Right lobe of liver (tissue), 6 donors: Measurements from ENCODE around the gene GPATCH8. TPM values are rescaled to one million over a fixed set of nuclear protein-coding genes. Genes with fewer than 3 reads are reported as not detected.

Experiments used
- ATAC-seq, 4 donors: fragments of 200-7000 bp; cut with Tn5 transposase; one replicate each; pipeline ENCODE4 v1.9.1; 2020; ENCODE audit warnings: mild to moderate bottlenecking in 4 of 4, moderate library complexity in 4 of 4
- DNase-seq, 3 donors: peaks; one replicate each; pipeline ENCODE4 v3.0.0-alpha.2; 2020
- H3K27ac ChIP-seq, 3 donors: fragments of 200-600 bp; one replicate each; pipeline ENCODE4 v1.8.0; 2022
- H3K27me3 ChIP-seq, 2 donors: fragments of 200-600 bp; one replicate each; pipeline ENCODE4 v1.8.0; 2022
- H3K36me3 ChIP-seq, 4 donors: fragments of 200-600 bp; sonication (generic) in 1 of 4; one replicate each; pipeline versions ENCODE4 v1.5.1 to v1.8.0; 2017 to 2022; ENCODE audit warnings: control low read depth in 1 of 4
- H3K4me1 ChIP-seq, 4 donors: fragments of 200-600 bp; sonication (generic) in 1 of 4; one replicate each; pipeline versions ENCODE4 v1.5.1 to v1.8.0; 2017 to 2022; ENCODE audit warnings: control low read depth in 1 of 4
- H3K4me3 ChIP-seq, 3 donors: fragments of 200-600 bp; one replicate each; pipeline ENCODE4 v1.8.0; 2022
- H3K9me3 ChIP-seq, 4 donors: fragments of 200-600 bp; sonication (generic) in 1 of 4; one replicate each; pipeline versions ENCODE4 v1.5.1 to v1.8.0; 2017 to 2022; ENCODE audit warnings: control low read depth in 1 of 4
- POLR2A ChIP-seq: fragments of 450-650 bp; IDR thresholded peaks from one replicate; pipeline ENCODE4 v1.6.1; 2017; ENCODE audit warnings: antibody characterized with exemption, mild to moderate bottlenecking
- WGBS: methylation state at CpG from one replicate; pipeline ENCODE4 v1.1.6; 2018; ENCODE audit warnings: low coverage, low lambda C conversion rate; ENCODE audit not compliant: insufficient coverage; ENCODE audit errors: missing lambda C conversion rate; 5-methylcytosine and 5-hydroxymethylcytosine counted together
- intact Hi-C, 2 donors: fragments of 100-400 bp; cut with DNase I; formaldehyde crosslinking; loops; one replicate each; pipeline versions ENCODE4 v1.11.2 to v1.14.1; 2022
- total RNA-seq, 6 experiments: library from RNA; depleted of rRNA in 2 of 6; stranded (reverse); fragments of >200 nt in 2 of 6; fragmentation: NEBNext Ultra II Directional in 3 of 6; extraction: Animal tissue kit (Norgen Biotek cat#: 25700) in 3 of 6; gene quantifications; one replicate each; pipeline versions ENCODE4 v1.1.0 to v1.2.4, GENCODE V29; 2016 to 2023
- TF ChIP-seq, protein P1 (sequence below), 4 donors: fragments of 200-600 bp in 3 of 4; fragments of 450-650 bp in 1 of 4; IDR thresholded peaks; one replicate each; pipeline versions ENCODE4 v1.5.1 to v1.8.0; 2016 to 2022; ENCODE audit warnings: antibody characterized with exemption in 4 of 4, mild to moderate bottlenecking in 2 of 4
- donor health status: DM: no; HTN: yes; CAD: no.
- donor health status: DM: no; HTN: no; CAD: no.
- donor health status: DM: no; HTN: no; CAD: no.
- donor health status: DM: no; HTN: yes; CAD: no.
- donor health status: DM: no; HTN: yes; CAD: no.

Gene GPATCH8
- total RNA-seq, 6 experiments from 2014 or later: 8.1 to 14.4 (median 13.1) TPM

DNA sequence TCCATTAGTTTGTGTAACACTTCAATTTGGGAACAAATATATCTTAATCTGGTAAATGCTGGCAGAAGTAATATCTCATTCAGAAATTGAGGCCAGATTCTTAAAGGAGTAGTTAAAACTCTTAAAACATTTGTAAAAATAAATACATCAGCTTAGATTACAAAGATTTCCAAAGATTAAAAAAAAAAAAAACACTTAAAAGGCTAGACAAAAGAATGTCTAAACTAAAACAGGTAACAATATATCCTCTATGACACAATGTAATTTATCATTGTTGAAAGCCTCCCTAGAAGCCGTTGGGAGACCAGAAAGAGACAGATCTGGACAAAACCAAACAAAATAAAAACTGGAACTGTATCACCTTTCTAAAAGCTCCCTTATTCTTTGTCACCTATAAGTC, 3.5 kb downstream of the GPATCH8 start:
- intact Hi-C loops: no loop called here
- Histone ChIP-seq H3K27me3 (no peaks in the 10 kb centered on the region), H3K36me3 (no peaks in the 10 kb centered on the region), H3K4me1 (peaks cover 0 to 28% (median 7%) of the 10 kb centered on the region in 4 donors), H3K9me3 (no peaks in the 10 kb centered on the region), H3K4me3 (no peak overlapping the region), H3K27ac (no peak overlapping the region)
- no peak for ATAC-seq
- TF ChIP-seq, protein P1, sequence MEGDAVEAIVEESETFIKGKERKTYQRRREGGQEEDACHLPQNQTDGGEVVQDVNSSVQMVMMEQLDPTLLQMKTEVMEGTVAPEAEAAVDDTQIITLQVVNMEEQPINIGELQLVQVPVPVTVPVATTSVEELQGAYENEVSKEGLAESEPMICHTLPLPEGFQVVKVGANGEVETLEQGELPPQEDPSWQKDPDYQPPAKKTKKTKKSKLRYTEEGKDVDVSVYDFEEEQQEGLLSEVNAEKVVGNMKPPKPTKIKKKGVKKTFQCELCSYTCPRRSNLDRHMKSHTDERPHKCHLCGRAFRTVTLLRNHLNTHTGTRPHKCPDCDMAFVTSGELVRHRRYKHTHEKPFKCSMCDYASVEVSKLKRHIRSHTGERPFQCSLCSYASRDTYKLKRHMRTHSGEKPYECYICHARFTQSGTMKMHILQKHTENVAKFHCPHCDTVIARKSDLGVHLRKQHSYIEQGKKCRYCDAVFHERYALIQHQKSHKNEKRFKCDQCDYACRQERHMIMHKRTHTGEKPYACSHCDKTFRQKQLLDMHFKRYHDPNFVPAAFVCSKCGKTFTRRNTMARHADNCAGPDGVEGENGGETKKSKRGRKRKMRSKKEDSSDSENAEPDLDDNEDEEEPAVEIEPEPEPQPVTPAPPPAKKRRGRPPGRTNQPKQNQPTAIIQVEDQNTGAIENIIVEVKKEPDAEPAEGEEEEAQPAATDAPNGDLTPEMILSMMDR (IDR thresholded peaks at IDR 0.05): no peak
- TF ChIP-seq POLR2A: no peak
- DNase-seq: no peak
- WGBS: 31% methylated on average over 1 of the region's 1 CpG

DNA sequence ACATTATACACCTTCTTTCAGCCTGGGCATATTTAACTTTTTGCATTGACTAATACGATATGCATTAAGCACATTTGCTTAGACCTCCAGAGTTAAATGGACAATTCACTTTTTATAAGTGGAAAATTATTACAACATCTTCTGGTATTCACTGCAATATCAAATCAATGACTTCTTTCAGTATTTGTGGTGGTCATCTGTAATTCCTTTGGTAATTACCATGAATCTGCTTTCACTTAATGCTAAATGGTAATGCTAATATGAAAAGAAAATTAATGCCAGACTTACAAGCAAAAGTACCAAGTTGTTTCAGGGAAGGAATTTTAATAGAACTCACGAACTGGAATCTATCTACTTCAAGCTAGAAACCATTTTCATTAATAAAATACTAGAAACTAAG, 6.4 kb downstream of the GPATCH8 start:
- peaks cover 0 to 22% (median 4%) of the 10 kb centered on the region in 4 donors for H3K4me1 ChIP-seq
- TF ChIP-seq, protein P1 (IDR thresholded peaks at IDR 0.05): no peak
- TF ChIP-seq POLR2A: no peak
- H3K27ac ChIP-seq: no peak overlapping the region
- H3K9me3 ChIP-seq: no peaks in the 10 kb centered on the region
- no peaks in the 10 kb centered on the region for H3K27me3 ChIP-seq
- no peak for ATAC-seq
- H3K36me3 ChIP-seq: no peaks in the 10 kb centered on the region
- 92% methylated on average over 2 of the region's 2 CpGs for WGBS
- DNase-seq: no peak
- no peak overlapping the region for H3K4me3 ChIP-seq
- intact Hi-C loops: no loop called here

DNA sequence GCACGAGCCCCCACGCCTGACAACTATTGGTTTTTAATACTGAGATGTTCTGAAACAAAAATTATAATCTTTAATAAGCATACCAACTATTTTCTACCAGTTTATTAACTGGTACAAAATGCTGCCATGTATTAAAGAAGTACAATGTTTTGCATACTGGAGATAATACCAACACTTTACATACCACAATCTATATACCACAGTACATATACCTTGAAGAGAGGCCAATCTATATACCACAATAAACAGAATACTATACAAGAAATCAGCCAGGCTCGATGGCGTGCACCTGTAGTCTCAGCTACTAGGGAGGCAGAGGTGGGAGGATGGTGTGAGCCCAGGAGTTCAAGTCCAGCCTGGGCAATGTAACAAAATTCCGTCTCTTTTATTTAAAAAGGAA, 9.9 kb downstream of the GPATCH8 start:
- no peaks in the 10 kb centered on the region for H3K36me3 ChIP-seq
- H3K27ac ChIP-seq: no peak overlapping the region
- WGBS: 88% methylated on average over 5 of the region's 5 CpGs
- ATAC-seq (no peak), DNase-seq (no peak)
- H3K4me3 ChIP-seq: no peak overlapping the region
- no peaks in the 10 kb centered on the region for H3K9me3 ChIP-seq
- intact Hi-C loops: no loop called here
- peaks cover 0 to 6% (median 0%) of the 10 kb centered on the region in 4 donors for H3K4me1 ChIP-seq
- TF ChIP-seq, protein P1 (IDR thresholded peaks at IDR 0.05): no peak
- no peak for TF ChIP-seq POLR2A
- no peaks in the 10 kb centered on the region for H3K27me3 ChIP-seq

DNA sequence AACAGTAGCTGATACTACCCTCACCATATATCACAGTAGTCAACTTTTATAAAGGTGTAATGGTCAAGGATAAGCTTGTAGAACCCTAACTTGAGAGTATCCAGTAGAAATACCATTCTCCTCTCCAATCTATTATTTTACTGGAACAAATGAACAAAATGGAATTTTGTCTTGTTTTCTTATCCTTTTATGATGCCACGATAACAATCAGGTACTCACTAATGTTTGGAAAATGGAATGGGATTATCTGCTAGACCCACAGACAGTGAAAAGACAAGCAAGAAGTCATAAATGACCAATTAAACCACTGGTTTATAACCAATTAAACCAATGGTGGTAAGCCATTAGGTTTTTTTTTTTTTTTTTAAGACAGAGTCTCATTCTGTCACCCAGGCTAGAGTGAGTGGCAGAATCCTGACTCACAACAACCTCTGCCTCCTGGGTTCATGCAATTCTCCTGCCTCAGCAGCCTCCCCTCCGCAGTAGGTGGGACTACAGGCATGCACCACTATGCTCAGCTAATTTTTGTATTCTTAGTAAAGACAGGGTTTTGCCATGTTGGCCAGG, 10.4 kb downstream of the GPATCH8 start:
- no peak overlapping the region for H3K27ac ChIP-seq
- DNase-seq (no peak), ATAC-seq (no peak)
- H3K4me1 ChIP-seq: peaks cover 0 to 6% (median 0%) of the 10 kb centered on the region in 4 donors
- no peaks in the 10 kb centered on the region for H3K36me3 ChIP-seq
- no peak overlapping the region for H3K4me3 ChIP-seq
- no peaks in the 10 kb centered on the region for H3K27me3 ChIP-seq
- intact Hi-C loops: no loop called here
- TF ChIP-seq, protein P1 (IDR thresholded peaks at IDR 0.05): no peak
- no peak for TF ChIP-seq POLR2A
- 93% methylated on average over 2 of the region's 2 CpGs for WGBS
- no peaks in the 10 kb centered on the region for H3K9me3 ChIP-seq

DNA sequence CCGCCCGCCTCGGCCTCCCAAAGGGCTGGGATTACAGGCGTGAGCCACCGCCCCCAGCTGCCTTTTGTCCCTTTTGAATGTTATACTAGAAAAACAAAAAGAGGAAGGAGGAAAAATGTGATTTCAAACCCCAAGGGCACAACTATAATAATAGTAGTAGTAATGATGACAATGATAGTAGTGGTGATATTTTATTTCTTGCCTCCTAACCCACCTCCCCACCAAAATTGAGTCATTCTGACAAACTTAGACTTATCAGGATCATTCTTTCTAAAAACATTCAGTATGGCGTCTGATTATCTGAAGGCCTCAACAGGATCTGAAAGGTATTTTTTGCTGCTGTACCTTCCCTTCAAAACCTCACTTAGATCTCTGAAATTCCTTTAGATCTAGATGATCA, 13.6 kb downstream of the GPATCH8 start:
- no peak for DNase-seq
- H3K36me3 ChIP-seq: no peaks in the 10 kb centered on the region
- no peak for ATAC-seq
- intact Hi-C loops: no loop called here
- no peaks in the 10 kb centered on the region for H3K27me3 ChIP-seq
- H3K4me1 ChIP-seq: peaks cover 0 to 6% (median 0%) of the 10 kb centered on the region in 4 donors
- no peak for TF ChIP-seq POLR2A
- TF ChIP-seq, protein P1 (IDR thresholded peaks at IDR 0.05): no peak
- H3K9me3 ChIP-seq: no peaks in the 10 kb centered on the region
- H3K27ac ChIP-seq: no peak overlapping the region
- 100% methylated on average over 6 of the region's 6 CpGs for WGBS
- H3K4me3 ChIP-seq: no peak overlapping the region
